Stimulated activated CD8-positive, alpha-beta memory T cell treated with anti-CD3 and anti-CD28 coated beads, Interleukin-7, amount 100 ng/mL, for 1 hour (primary cell): ENCODE results near the gene GMCL1.

Experiments
- DNase-seq, 2 donors: peaks; one replicate each; pipeline ENCODE4 v3.0.0-alpha.2; 2020; ENCODE audit warnings: low read depth in 2 of 2

The GMCL1 gene

GRCh38 chr2:69926849-69927515, 97.5 kb downstream of the GMCL1 start:
- no peak for DNase-seq
